Measurements from ENCODE around the gene EXOC4. TPM values are rescaled to one million over a fixed set of nuclear protein-coding genes. Genes with fewer than 3 reads are reported as not detected.

Gene EXOC4
- polyA plus RNA-seq, 1 experiment: 45.9 TPM

- ChIA-PET POLR2A (no interaction called here), CTCF (interaction anchor here (1.9 kb wide), 1 partner anchor 33 kb away, joined by 3 read pairs; no protein-coding TSS in a partner anchor)
- no peak overlapping the region for H3K4me3 ChIP-seq (ENCODE audit: low read depth, low read length)
- TF ChIP-seq CTCF (IDR thresholded peaks at IDR 0.05; ENCODE audit: insufficient read depth, low read depth, low read length): no peak
- no peaks in the 10 kb centered on the region for H3K36me3 ChIP-seq (ENCODE audit: control insufficient read depth, insufficient read depth, low read length)
- DNase-seq (ENCODE audit: low read depth): no peak
- H3K27me3 ChIP-seq (ENCODE audit: control insufficient read depth, insufficient read depth, low read length): no peaks in the 10 kb centered on the region
Observed at GRCh38 chr7:133830081-133830480, 577.2 kb downstream of the EXOC4 start.

- no peak for TF ChIP-seq CTCF (IDR thresholded peaks at IDR 0.05; ENCODE audit: insufficient read depth, low read depth, low read length)
- H3K4me3 ChIP-seq (ENCODE audit: low read depth, low read length): no peak overlapping the region
- POLR2A ChIA-PET: no interaction called here
- CTCF ChIA-PET: interaction anchor here (0.6 to 1.0 kb wide), 2 partner anchors 14 to 16 kb away, joined by 3 read pairs; no protein-coding TSS in a partner anchor
- no peak for DNase-seq (ENCODE audit: low read depth)
- no peaks in the 10 kb centered on the region for H3K27me3 ChIP-seq (ENCODE audit: control insufficient read depth, insufficient read depth, low read length)
- no peaks in the 10 kb centered on the region for H3K36me3 ChIP-seq (ENCODE audit: control insufficient read depth, insufficient read depth, low read length)
Observed at GRCh38 chr7:133836666-133837065, 583.8 kb downstream of the EXOC4 start.

GRCh38 chr7:133837224-133837623 lies 584.3 kb downstream of the EXOC4 start:
- POLR2A ChIA-PET: no interaction called here
- H3K27me3 ChIP-seq (ENCODE audit: control insufficient read depth, insufficient read depth, low read length): no peaks in the 10 kb centered on the region
- H3K36me3 ChIP-seq (ENCODE audit: control insufficient read depth, insufficient read depth, low read length): no peaks in the 10 kb centered on the region
- no peak overlapping the region for H3K4me3 ChIP-seq (ENCODE audit: low read depth, low read length)
- CTCF ChIA-PET: interaction anchor here (0.6 to 1.0 kb wide), 2 partner anchors 14 to 16 kb away, joined by 3 read pairs; no protein-coding TSS in a partner anchor
- TF ChIP-seq CTCF (IDR thresholded peaks at IDR 0.05; ENCODE audit: insufficient read depth, low read depth, low read length): no peak
- DNase-seq (ENCODE audit: low read depth): no peak

GRCh38 chr7:133839121-133839520 lies 586.2 kb downstream of the EXOC4 start:
- ChIA-PET POLR2A (no interaction called here), CTCF (no interaction called here)
- Histone ChIP-seq H3K27me3 (ENCODE audit: control insufficient read depth, insufficient read depth, low read length) (no peaks in the 10 kb centered on the region), H3K4me3 (ENCODE audit: low read depth, low read length) (no peak overlapping the region), H3K36me3 (ENCODE audit: control insufficient read depth, insufficient read depth, low read length) (no peaks in the 10 kb centered on the region)
- no peak for DNase-seq (ENCODE audit: low read depth)
- TF ChIP-seq CTCF (IDR thresholded peaks at IDR 0.05; ENCODE audit: insufficient read depth, low read depth, low read length): no peak

- ChIA-PET CTCF (interaction anchor here (0.6 to 1.4 kb wide), 3 partner anchors 10 to 1143 kb away, joined by 3 read pairs; no protein-coding TSS in a partner anchor), POLR2A (no interaction called here)
- Histone ChIP-seq H3K4me3 (ENCODE audit: low read depth, low read length) (no peak overlapping the region), H3K36me3 (ENCODE audit: control insufficient read depth, insufficient read depth, low read length) (no peaks in the 10 kb centered on the region), H3K27me3 (ENCODE audit: control insufficient read depth, insufficient read depth, low read length) (no peaks in the 10 kb centered on the region)
- no peak for DNase-seq (ENCODE audit: low read depth)
- TF ChIP-seq CTCF (IDR thresholded peaks at IDR 0.05; ENCODE audit: insufficient read depth, low read depth, low read length): no peak
Observed at GRCh38 chr7:133843341-133843740, 590.5 kb downstream of the EXOC4 start.
